ENCODE measurements around the gene EPHA7.
A peak's percentile ranks its signal among the peaks of the same experiment; 100 is the strongest.

Gene EPHA7

DNA sequence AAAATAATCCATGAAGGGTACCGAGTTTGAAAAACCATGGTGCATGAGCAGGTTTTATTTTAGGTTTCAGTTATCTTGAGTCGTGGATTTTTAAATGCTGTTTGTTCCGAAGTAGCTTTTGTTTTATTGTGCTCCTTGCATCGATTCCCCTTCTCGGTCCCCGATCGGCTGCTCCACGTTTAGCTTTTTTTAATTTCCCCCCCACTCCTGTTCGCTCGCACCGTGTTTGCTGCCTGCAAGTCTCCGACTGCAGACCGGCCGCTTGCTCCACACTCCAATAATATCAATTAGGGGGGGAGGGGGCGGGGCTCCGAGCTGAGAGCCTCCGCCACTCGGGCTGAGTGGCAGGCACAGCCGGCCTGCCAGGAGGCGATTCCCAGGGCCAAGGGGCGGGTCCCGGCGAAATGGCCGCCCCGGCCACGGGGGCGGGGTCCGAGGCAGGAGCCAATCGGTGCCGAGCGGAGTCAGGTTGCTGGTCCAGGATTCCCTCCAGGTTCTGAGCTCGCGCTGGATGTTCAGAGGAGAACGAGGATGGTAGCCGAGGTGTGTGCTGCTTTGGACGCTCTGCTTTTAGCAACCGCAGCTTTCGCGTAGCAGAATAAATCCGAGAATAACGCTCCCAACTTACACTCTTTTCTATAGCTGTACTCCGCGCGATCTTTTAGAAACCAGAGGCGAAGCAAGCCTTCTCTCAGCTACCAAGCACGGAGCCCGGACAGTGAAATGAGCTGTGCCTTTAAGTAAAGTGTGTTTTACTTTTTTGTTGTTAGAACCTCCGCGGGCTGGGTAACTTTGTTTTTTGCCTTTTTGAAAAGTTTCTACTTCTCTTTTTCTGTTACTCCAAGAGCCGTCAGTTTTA lies at the start of gene EPHA7:
TSS of gene EPHA7 (minus strand) at position 256 of the 859 bp plus-strand sequence. CDS start at position 38, 218 bp downstream.
- DNase-seq = peak; percentile 28 to 62

DNA sequence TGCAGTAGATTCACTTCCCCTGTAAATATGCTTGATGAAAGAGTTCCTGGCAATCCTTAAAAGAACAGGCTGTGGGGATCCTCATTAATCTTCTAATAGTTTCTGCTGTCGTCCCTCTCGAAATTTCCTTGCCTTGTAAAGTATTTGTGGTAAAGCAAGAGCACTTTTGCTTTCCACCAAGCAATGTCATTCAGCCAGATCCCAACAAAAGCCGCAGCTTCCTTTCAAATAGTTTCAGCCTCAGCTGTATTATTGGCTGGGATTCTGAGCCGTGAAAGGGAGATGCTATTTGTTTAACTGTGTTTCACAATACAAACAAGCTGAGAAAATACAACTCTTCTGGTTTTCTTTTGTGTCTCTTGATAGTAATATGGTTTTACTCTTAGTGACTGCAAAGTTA lies 48.9 kb upstream of the EPHA7 start:
- DNase-seq = no peak

DNA sequence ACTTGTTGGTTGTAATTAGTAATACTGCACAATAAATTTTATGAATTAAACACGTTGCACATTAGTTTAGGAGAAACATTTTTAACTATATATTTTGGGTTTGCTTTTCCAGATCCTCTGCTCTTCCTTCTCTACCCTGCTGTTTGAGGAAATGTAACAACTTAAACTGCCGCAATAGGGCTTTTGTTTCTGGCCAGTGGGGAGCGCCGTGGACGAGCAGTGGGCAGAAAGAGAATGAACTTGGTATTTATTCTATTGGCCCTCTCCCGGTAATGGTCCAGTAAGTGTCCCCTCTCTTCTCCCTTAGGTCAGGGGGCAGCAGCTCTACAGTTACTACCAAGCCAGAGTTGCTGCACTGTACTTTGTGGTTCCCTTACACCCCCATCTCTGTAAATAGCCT lies 35.2 kb upstream of the EPHA7 start:
- DNase-seq = no peak

DNA sequence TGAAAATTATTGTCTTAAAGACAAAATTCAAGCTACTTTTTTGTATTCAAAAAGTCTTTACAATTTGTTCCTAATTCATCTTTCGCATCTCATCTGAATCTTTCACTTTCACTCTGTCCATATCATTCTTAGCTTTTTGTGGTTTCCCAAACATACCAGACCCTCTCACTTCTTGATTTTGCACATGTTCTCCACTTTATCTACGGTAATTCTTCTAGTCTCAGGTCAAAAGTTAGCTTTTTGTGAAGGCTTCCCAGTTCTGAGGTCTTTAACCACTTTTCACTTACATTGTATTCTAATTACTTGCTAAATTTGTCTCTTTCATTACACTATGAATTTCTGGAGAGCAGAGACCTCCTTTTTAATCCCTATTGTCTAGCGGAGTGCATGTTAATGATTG lies 34.6 kb upstream of the EPHA7 start:
- no peak for DNase-seq

DNA sequence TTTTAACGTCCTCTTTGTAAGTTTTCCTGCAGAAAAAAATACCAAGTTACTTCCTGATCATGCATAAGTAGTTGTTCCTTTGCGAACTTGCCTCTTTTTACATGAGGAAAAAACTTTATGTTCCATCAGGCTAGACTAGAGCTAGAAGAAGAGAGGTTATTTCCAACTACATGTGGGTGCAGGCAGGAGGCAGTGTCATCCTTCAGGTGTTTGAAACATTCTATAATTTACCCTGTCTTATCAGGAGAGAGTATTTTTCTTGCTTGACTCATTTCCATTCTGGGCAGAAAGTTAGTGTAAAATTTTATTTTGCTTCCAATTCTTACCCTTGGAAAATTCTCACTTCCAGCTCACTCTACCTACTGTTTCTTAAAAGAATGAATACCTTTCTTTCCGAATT lies 28.5 kb upstream of the EPHA7 start:
- DNase-seq = no peak

DNA sequence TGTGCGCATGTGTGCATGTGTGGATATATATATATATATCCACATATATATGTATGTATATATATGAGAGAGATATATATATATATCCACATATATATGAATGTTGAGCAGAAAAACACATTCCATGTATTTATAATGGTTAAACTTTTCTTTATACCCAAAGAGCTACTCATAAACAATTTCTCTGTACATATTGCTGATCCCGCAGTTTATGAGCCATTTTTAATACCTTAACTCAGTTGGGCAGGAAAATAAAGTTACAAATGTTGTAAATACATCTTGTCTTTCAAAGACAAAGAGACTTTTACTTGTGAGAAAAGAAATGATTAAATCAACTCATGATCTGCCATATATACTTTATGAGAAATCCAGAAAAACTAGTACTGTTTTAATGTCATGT lies 18.1 kb upstream of the EPHA7 start:
- DNase-seq = no peak

DNA sequence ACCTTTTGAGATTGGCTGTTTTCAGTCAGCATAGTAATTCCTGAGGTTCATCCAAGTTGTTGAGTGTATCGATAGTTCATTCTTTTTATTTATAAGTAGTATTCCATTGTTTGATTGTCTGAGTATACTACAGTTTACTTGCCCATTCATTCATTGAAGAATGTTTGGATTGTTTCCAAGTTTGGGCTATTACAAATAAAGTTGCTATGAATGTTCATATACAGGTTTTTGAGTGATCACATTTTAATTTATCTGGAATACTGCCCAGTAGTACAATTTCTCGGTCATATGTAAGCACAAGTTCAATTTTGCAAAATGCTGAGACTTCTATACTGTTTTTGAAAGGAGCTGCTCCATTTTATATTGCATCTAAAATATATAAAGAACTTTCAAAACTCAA lies 14.2 kb upstream of the EPHA7 start:
- DNase-seq = no peak

DNA sequence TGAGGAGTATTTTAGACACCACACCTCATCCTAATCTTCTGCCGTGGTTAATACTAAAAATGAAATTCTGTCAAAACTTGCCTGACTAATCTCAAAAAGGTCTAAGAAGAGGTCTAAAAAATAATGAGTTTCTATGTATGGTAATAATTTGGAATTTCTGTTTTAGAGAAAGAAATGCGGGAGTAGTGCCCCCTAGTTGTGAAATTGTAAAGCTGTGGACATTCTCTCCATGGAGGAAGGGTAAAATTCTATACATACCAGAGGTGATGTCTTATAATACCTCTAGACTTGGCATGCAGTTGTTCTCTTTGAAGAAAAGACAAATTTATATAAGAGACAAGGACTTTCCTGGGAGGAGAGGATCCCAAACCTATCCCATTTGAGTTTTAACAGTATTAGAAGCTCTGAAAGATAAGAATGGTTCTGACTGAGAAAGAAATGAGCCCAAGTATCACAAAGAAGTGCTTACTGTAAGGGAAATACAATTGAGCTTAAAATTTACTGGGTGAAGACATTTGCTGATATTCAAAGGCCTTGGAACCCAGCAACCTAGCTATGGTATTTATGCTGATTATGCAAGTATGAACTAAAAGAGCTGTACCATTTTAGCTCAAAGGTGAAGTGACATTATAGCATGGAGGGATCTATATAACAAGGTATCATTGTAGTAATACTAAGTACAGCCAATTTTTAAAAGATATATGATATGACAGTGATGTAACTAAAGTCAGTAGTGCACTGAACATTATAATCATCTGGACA lies 5.1 kb upstream of the EPHA7 start:
- peak in 1 of 2 donors; percentile 20 for DNase-seq

DNA sequence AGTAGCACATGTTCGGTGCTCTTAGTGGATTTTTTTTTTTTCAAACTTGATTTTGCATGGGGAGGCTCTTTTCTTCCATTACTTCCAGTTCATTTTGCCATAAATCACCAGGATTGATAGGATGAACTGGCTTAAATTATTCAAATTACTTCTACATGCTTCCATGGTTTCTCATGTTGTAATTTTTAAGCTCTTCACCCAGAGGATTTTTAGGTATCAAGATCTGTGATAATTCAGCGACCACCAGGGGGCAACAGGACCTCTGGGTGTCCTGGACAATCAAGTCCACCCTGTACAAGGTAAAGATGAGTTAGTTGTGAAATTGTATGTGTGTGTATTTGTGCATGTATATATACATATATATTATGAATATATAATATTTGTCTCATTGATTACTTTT lies 4.2 kb upstream of the EPHA7 start:
- peak in 1 of 2 donors; percentile 40 for DNase-seq

DNA sequence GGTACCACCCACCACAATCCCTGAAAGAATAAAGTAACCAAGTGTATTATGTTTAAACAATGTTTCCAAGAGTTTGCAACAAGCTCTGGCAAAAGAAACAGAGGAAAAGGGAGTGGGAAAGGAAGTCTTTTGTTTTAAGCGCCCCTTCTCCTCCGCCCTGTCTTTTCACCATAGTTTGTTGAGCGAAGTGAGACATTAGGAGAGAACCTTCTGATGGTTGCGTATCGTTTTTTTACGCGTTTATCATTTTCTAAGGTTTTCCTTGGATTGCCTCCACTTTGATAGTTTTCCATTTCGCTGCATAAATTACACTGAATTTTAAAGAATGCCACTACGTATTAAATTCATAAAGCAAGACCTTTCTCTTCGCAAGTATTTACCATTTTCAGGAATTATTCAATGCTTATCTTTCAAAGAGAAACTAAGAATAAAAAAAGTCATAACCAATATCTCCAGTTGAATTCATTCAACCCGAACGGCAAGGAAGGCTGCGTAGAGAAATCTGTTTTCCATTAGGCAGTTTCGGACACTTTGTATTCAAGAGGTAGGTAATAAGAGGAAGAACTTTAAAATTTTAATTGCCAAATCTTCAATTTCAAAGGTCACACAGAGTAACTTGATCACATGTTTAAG lies 920 bp upstream of the EPHA7 start:
- DNase-seq = no peak

DNA sequence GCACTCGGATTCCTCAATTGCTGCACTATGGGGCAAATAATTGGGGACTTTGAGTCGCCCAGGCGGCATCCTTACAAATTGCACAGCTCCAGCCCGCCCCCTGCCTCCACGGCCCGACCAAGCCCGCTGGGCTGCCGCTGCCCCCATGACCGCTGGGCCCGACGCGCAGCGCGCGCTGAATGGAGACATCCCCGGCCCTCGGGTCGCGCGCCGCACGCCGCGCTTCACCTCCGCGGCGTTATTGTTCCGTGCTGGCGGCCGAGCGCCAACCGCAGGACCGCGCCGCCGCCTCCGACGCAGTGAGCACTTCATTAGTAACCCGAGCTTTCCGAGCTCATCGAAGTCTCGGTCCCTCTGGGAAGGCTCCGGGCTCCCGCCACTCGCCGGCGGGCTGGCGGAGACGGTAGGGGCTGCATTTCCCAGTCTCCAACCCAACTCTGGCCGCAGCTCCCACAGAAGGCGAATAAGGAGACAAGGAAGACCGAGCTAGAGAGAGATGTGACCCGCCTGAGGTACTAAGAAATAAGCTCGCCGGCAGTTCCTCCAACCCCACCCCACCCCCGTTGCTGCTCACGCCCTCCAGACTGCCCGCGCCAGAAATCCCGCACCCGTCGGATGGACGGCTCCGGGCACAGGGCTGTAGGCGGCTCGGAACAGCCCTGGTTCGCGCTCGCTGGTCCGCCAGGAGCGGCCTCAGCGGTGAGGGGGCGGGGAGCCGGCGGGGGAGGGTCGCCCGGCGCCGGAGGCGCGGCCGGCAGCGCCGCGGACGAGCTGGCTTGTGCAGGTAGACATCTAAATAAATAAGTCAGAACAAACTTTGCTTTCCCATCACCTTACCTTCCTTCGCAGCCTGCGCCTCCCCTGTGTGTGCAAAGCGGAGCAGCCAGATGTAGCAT lies 703 bp downstream of the EPHA7 start:
- no peak for DNase-seq

DNA sequence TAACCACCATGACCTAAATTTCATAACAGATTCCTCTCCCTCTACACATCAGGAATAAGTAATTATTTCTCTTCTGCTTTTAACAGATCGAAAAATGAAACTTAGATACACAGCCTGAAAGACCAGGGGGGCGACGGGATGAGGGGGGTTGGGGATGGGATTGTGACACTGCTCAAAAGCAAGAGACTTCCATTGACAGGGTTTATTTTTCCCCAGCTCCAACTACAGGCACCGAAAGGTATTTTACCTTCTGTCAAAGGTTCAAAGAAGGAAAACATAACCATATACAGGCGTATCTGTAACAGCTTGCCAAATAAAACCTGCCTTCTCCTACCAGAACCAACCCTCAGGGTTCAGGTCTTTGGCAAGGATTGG lies 1.3 kb downstream of the EPHA7 start:
- no peak for DNase-seq

DNA sequence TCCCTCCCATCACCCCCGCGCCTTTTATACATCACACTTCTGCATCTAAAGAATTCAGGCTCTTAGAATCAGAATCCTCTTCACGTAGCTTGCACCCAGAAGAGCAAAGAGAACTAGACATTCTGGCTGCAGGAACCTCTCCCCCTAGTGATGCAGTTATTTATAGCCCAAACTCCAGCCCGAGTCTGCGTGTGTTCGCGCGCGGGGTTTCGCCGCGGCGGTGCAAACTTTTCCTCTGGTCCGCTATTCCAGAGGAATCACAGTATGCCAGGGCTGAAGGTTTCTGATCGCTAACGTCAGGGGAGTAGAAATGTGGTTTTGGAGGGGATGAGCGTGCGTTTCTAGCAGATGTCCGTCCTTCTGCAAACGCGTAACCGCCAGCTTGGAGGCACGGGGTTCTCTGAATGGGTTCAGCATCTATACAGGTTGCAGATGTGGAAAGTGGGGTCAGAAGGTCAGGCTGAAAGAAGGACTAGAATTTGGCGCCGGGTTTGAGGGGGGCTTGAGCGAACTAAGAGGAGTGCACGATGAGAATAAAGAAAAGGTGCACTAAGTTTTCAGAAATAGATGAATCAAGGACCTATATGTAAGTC lies 1.8 kb downstream of the EPHA7 start:
- no peak for DNase-seq

DNA sequence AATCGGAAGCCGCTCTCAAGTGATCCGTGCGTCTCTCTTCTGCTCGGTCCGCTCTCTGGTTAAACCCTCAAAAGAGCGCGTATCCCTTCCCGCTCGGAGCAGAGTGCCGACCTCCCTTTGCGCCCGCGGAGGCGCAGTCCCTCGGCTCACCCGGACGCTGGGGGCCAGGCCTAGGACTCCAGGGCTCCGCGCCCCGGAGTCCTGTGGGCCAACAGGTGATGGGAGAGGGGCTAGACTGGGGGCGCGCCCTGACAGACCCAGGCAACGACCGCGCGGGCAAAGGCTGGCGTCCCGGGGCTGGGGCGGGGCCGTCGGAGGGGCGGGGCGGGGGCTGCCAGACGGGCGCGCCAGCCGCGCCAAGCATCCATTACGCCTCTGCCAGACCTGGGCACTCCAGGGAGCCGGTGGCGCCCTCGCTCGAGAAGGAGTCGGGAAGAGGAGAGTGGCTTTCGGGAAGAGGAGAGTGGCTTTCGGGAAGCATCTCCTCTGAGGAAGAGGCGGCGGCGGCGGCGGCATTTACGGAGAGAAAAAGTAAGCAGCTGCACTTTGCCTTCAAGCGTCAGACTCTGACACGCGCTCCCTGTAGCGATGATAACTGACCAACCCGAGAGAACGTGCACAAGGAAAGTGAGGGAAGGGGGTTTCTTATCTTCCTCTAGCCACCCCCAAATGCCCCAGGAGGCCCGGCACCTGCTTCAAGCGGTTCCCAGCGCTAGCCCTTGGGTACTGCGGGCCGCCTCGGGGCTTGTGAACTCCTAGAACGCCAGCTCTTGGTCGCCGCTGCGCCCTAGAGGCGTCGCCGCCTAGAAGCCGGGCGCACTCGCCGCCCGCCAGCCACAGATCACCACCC lies 2.6 kb downstream of the EPHA7 start:
- DNase-seq = no peak

DNA sequence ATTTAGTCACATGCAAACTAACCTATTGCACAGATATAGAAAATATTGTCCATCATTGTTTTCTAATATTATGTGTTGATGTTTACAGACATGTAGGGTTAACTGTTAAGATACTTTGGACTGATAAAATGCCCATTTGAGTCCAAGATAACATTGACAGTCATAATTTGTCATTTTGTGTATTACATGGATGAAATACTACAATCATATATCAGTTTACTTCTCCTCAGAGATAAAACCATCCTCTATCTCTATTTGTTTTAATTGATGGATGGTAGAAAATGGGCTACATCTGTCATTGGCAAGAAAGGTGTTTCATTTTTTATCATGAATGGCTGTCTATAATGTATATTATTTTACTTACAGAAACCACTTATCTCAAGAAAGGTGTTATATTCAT lies 6.2 kb downstream of the EPHA7 start:
- DNase-seq = no peak

DNA sequence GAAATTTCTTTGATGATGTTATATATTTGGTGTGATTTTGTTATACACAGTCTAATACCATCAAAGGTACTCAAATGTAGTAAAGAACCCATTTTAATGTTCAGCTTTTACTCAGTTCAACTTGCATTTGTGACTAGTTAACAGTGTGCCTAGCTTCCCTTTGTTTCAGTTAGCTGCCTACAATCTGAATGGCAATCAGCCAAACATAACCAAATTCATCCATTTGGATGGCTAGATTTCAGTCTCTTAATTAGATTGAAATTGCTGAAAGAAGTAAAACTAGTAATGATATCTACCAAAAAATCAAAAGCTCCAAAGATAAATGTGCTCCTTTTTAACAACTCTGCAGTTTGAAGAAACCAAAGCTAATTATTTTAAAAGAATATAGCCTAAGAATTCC lies 6.9 kb downstream of the EPHA7 start:
- no peak for DNase-seq

DNA sequence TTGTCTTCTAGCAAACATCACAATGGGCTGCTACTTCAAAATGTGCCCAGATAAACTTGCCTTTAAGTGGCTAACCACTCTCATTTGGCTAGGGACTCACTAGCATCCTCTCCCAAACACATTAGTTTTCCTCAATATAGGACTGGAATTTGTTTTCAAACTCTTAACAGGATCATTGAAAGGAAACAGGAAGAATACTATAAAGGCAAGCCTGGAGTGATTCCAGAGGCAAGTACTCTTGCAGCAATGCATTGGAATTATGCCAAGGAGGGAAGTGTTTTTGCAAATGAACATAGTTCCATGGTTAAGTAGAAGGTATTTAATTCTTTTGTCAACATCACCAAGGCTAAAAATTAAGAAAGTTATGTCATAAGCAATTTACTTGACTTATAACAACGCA lies 12.2 kb downstream of the EPHA7 start:
- DNase-seq = no peak

DNA sequence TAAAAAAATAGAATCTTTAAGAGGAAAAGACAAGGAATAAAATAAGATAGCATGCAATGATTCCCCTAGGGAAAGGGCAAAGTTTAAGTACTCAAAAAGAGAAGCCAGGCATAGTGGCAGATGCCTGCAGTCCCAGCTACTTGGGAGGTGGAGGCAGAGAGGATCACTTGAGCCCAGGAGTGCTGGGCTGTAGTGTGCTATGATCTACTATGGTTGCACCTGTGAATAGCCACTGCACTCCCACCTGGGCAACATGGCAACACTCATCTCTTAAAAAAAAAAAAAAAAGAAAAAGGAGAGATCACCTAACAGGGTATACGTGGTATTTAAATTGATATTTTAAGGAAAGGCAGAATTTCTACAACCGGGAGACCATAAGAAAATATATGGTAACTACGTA lies 16.0 kb downstream of the EPHA7 start:
- DNase-seq = no peak

DNA sequence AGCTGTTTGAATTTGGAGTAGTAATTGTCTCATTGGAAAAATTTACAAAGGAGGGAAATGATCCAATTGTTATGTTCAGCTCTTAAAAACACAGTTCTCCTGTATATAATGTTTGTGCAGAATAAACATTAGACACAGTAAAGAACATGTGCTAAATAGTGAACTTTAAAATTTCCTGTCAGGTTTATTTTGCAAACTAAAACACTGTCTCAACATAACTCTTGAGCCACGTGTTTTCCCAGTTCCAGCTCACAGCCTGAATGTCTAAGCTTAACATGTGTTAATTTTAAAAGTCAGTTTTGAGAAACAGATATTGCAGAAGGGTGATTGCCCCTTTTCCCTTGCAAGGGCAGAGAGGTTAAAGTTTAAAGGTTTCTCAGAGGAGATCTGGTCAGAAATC lies 20.6 kb downstream of the EPHA7 start:
- DNase-seq = no peak

DNA sequence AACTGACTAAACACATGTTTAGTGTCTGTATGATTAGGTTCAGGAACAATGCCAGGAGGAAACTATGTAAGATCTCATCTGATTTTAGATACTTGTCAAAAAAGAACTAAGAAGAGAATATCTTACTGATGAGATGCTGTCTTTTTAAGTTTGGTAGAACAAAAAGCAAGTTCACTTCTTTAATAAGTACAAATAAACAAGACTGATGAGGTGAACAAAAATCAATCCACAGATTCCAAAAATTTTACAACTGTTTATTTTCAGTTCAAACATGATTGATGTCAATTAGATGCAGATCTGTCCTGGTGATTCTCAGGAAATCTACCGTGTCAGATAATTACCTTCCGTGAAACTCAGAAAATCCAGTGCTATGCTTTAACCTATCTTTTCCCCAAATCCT lies 24.9 kb downstream of the EPHA7 start:
- DNase-seq = no peak

DNA sequence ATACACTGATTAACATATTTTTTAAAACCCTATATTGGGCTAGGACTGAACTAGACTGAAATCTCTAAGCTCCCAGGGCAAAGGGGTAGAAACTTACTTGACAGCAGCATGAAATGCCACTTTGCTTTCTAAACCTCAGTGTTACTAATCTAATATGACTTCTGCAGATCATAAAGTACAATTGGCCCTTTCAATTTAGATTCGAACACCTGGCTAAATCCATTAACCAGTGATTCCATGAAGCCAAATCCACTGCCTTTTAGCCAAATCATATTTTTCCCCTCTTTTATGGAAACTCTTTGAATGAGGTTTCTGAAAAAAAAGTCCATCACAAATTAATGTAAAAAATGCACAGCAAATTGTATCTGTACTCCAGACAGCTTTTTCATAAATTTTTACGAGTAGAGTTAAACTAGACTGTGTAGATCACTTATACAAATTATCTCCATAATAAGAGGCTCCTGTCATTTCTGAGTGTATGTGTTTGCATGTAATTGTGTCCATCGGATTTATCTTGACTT lies 25.7 kb downstream of the EPHA7 start:
- no peak for DNase-seq

Data from inflammatory macrophage treated with lipopolysaccharide for 1 hour (primary cell).